Dedifferentiated amniotic fluid mesenchymal stem cell (primary cell): Measurements from ENCODE around the gene GRIK4.

Experiments used
- DNase-seq: peaks from one replicate; pipeline ENCODE4 v3.0.0-alpha.2; 2016; ENCODE audit errors: extremely low spot score

Gene GRIK4

DNA sequence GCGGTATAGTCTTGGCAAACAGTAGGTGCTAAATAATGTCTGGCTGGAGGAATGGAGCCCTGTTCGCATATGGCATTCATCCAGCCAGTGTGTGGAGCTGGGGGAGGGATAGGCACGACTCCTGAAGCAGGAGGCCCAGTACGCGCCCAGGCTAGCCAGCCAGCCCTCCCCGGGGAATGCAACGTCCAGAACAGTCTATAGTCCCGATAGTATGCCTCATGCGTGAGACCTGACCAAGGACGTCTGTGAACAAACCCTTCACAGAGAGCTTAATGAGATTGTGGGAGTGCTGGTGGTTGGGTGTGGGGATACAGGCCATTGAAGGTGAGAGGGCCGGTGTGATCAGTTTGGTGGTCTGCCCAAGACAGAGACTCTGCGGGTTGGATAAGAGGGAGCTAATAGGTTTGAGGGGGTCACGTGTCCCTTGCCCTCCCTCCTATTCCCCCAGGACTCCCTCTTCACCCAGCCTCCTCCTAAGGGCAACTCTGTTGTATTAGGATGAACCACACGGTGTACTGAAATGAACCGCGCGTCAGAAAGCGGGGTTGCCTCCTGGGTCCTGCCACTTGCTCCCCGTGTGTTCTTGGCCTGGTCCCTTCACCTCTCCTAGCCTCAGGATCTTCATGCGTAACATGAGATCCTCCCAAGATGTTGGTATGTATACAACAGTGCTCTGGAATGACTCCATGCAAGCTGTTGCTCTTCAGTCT, 987 bp upstream of the GRIK4 start:
- no peak for DNase-seq

- DNase-seq: no peak
Observed at GRCh38 chr11:120511820-120512738, 531 bp downstream of the GRIK4 start.

DNA sequence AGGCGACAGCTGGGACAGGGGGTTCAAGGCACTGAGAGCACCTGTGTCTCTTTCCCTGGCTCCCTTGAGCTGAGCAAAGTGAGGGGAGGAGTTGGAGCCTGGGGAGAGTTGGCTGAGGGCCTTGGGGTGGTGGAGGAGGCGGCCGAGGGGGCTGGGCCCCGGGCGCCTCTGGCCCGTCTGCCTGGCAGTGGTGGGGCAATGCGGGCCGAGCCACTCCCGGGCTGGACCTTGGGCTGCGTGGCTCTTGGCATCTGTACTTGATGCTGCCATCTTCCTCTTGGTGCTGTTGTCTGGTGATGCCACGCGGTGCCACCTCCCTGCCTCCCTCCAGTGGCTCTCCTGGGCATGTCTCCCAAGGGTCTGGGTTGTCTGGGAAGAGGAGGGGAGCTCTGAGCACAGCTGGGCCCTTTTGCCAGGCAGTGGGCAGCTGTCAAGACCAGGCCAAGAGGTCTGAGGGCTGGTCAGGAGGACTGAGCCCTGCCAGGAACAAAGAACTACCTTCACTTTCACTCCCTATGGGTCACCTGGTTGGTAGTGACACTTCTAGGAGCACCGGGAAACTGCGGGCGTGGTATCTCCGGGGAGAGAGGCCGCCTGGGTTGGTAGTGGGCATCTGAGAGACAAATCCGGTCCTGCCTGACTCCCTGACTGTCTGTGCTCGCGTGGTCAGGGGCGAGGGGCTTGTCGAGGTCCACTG, 1.3 kb downstream of the GRIK4 start:
- no peak for DNase-seq

- no peak for DNase-seq
Observed at GRCh38 chr11:120513436-120514315, 2.1 kb downstream of the GRIK4 start.

DNA sequence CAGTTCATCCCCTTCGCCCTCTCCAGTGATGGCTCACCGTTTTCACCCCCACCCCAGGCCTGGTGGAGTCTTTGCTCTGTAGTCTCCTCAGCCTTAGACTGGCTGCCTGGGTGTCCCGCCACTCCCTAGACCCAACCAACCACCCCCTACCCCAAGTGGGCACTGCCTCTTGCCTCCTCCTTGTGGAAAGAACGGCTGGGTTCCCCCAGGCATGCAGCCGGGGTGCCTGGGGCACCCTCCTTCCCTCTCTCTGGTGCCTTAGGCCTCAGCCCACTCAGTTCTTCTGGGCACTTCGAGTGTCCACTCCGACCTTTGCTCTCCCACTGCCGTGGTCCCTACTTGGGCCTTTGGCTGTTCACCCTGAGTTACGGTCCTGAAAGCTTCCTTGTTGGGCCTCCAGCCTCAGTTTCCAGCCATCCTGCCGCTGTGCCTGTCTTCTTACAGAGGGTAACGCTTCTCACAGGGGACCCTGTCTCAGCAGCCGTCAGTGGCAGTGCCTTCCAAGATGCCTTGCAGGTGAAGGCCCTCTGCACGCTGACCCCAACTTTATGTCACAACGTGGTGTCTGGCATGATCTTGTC, 3.1 kb downstream of the GRIK4 start:
- no peak for DNase-seq

- DNase-seq: no peak
Observed at GRCh38 chr11:120515186-120515723, 3.7 kb downstream of the GRIK4 start.

GRCh38 chr11:120516461-120517389, 5.2 kb downstream of the GRIK4 start:
- no peak for DNase-seq

DNA sequence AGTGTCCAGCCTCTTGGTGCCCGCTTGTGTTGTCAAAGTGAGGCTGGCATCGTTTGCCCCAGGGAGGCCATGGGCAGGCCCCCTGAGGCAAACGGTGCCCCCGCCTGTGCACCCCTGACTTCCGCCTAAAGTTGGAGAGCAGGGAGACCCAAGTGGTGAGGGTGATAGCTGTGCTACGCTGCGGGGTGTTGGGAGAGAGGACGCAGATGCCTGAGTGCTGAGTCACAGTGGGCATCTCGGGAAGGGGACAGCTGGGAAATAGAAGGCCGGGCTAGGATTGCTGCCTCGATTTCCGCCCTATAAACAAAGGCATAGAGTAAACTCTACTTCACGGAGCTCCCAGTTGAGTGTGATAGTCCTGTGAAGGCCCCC, 5.8 kb downstream of the GRIK4 start:
- no peak for DNase-seq

- DNase-seq: no peak
Observed at GRCh38 chr11:120517801-120518291, 6.3 kb downstream of the GRIK4 start.

- no peak for DNase-seq
Observed at GRCh38 chr11:120518356-120518755, 6.8 kb downstream of the GRIK4 start.

- no peak for DNase-seq
Observed at GRCh38 chr11:120519474-120519873, 7.9 kb downstream of the GRIK4 start.

- DNase-seq: no peak
Observed at GRCh38 chr11:120520091-120520822, 8.7 kb downstream of the GRIK4 start.

DNA sequence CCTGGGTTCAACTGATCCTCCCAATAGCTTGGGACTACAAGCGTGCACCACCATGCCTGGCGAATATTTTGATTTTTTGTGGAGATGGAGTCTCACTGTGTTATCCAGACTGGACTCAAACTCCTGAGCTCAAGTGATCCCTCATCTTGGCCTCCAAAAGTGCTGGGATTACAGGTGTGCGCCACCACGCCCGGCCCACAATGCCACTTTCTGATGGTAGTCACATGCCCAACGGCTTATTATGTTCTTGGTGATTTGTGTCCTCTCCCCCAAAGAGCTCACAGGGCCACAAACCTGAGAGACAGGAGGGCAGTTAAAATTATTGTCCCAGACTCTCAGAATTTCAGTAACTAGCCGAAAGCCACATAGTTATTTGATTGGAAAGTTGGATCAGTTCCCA, 9.6 kb downstream of the GRIK4 start:
- no peak for DNase-seq

DNA sequence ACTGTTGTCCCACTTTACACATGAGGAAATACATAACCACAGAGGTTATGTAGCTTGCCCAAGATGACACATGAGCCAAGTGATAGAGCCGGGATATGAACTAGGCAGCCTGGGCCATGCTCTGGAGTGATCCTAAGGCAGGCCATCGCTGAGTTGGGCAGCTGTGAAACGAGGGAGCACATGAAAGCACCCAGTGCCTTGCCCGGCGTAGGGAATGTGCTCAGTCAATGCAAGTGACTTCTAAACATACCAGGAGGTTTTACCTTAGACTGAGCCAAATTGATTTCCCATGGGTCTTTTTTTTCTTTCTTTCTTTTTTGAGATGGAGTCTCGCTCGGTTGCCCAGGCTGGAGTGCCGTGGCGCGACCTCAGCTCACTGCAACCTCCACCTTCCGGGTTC, 10.5 kb downstream of the GRIK4 start:
- DNase-seq: no peak

GRCh38 chr11:120522736-120523135, 11.2 kb downstream of the GRIK4 start:
- DNase-seq: no peak

DNA sequence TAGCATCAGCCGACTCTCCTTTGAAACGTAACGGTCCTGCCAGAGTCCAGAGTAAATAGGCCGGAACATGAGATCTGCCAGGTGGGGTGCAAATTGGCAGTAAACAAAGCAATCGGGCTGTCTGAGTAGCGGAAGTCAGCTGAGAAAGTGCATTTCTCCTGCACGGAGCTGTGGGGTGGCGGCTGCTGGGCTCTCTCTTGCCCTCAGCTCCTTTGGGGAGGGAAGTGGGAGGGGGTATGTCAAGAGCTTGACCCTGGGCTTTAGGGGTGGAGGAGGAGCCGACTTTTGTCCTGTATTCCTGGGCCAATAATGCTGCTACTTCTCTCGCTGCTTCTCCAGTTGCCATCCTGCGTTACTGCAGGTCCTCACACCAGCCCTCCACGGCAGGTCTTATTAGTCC, 11.6 kb downstream of the GRIK4 start:
- no peak for DNase-seq

DNA sequence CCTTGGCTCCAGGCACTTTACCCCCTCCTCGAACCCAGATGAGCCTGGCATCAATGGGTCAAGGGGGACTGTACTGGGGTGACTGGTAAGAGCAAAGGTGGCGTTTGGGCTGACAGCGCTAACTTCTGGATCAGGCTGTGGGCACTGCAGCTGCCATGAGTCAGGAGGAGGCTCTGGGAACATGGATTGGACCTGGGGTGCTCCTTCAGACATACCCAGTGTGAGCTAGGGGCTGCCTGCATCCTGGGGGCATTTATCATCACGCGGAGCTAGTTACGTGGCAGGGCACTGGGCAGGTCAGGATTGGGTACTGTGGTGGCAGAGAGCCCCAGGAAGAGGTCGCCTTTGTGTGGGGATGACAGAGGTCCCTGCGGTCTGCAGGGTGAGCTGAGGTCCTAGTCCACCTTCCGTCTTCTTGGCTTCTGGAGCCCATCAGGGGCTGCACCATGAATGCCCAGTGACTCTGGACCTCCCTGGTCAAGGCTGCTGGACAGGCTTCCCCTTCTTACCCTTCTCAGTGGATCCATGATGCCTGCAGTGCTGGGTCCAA, 13.1 kb downstream of the GRIK4 start:
- no peak for DNase-seq
